ENCODE results near the gene MAGEL2. TPM values are rescaled to one million over a fixed set of nuclear protein-coding genes. Genes with fewer than 3 reads are reported as not detected.

Gene MAGEL2
- total RNA-seq, 4 donors from 2014 or later, result not detected

GRCh38 chr15:23642413-23643044 is 5.1 kb downstream of the MAGEL2 start:
- H3K27me3 ChIP-seq, result peaks cover 9% of the 10 kb centered on the region
- H3K4me1 ChIP-seq, result no peaks in the 10 kb centered on the region
- WGBS, result 26% methylated on average over 12 of the region's 13 CpGs
- no peaks in the 10 kb centered on the region for H3K9me3 ChIP-seq
- no peaks in the 10 kb centered on the region for H3K36me3 ChIP-seq
- no peak overlapping the region for H3K27ac ChIP-seq
- DNase-seq (ENCODE audit: low spot score in 2 of 2), result no peak
- H3K4me3 ChIP-seq, result no peak overlapping the region
- TF ChIP-seq POLR2A (IDR thresholded peaks at IDR 0.05) (no peak), CTCF (IDR thresholded peaks at IDR 0.05) (peak; percentile 58 to 78)

- H3K9me3 ChIP-seq, result no peaks in the 10 kb centered on the region
- no peak overlapping the region for H3K27ac ChIP-seq
- no peak overlapping the region for H3K4me3 ChIP-seq
- DNase-seq (ENCODE audit: low spot score in 2 of 2), result no peak
- no peaks in the 10 kb centered on the region for H3K4me1 ChIP-seq
- H3K36me3 ChIP-seq, result no peaks in the 10 kb centered on the region
- peaks cover 11% of the 10 kb centered on the region for H3K27me3 ChIP-seq
- 64% methylated on average over 7 of the region's 8 CpGs for WGBS
- TF ChIP-seq POLR2A (IDR thresholded peaks at IDR 0.05) (no peak), POLR2AphosphoS5 (IDR thresholded peaks at IDR 0.05) (no peak), CTCF (IDR thresholded peaks at IDR 0.05) (no peak), EP300 (IDR thresholded peaks at IDR 0.05) (no peak)
These were observed 13.5 kb downstream of the MAGEL2 start for GRCh38 chr15:23634181-23634580.

GRCh38 chr15:23629234-23629805 is 18.3 kb downstream of the MAGEL2 start:
- no peak for TF ChIP-seq POLR2AphosphoS5 (IDR thresholded peaks at IDR 0.05)
- no peak for TF ChIP-seq POLR2A (IDR thresholded peaks at IDR 0.05)
- TF ChIP-seq CTCF (IDR thresholded peaks at IDR 0.05), result no peak
- no peak for TF ChIP-seq EP300 (IDR thresholded peaks at IDR 0.05)
- Histone ChIP-seq H3K9me3 (no peaks in the 10 kb centered on the region), H3K27me3 (peaks cover 14% of the 10 kb centered on the region), H3K4me3 (no peak overlapping the region), H3K27ac (no peak overlapping the region), H3K36me3 (no peaks in the 10 kb centered on the region), H3K4me1 (no peaks in the 10 kb centered on the region)
- no peak for DNase-seq (ENCODE audit: low spot score in 2 of 2)
- 13% methylated on average over 4 of the region's 4 CpGs for WGBS

GRCh38 chr15:23628612-23629233 is 18.9 kb downstream of the MAGEL2 start:
- Histone ChIP-seq H3K36me3 (no peaks in the 10 kb centered on the region), H3K9me3 (no peaks in the 10 kb centered on the region), H3K27ac (no peak overlapping the region), H3K4me3 (no peak overlapping the region), H3K4me1 (no peaks in the 10 kb centered on the region), H3K27me3 (peaks cover 8% of the 10 kb centered on the region)
- no peak for DNase-seq (ENCODE audit: low spot score in 2 of 2)
- TF ChIP-seq EP300 (IDR thresholded peaks at IDR 0.05), result no peak
- TF ChIP-seq POLR2AphosphoS5 (IDR thresholded peaks at IDR 0.05), result no peak
- no peak for TF ChIP-seq POLR2A (IDR thresholded peaks at IDR 0.05)
- no peak for TF ChIP-seq CTCF (IDR thresholded peaks at IDR 0.05)
- 48% methylated on average over 13 of the region's 13 CpGs for WGBS

- no peak for TF ChIP-seq EP300 (IDR thresholded peaks at IDR 0.05)
- TF ChIP-seq CTCF (IDR thresholded peaks at IDR 0.05), result no peak
- TF ChIP-seq POLR2A (IDR thresholded peaks at IDR 0.05), result no peak
- no peak for TF ChIP-seq POLR2AphosphoS5 (IDR thresholded peaks at IDR 0.05)
- Histone ChIP-seq H3K4me3 (no peak overlapping the region), H3K36me3 (no peaks in the 10 kb centered on the region), H3K27ac (no peak overlapping the region), H3K27me3 (no peaks in the 10 kb centered on the region), H3K9me3 (no peaks in the 10 kb centered on the region), H3K4me1 (no peaks in the 10 kb centered on the region)
- no peak for DNase-seq (ENCODE audit: low spot score in 2 of 2)
- 65% methylated on average over 10 of the region's 10 CpGs for WGBS
These were observed 31.1 kb downstream of the MAGEL2 start for GRCh38 chr15:23616536-23616935.

Measured in suprapubic skin (tissue), 4 donors.